Measurements from ENCODE around the gene WARS2. TPM values are rescaled to one million over a fixed set of nuclear protein-coding genes. Genes with fewer than 3 reads are reported as not detected.

Gene WARS2
- total RNA-seq, 4 donors from 2014 or later, result 15.6 to 21.8 (median 20.1) TPM

- TF ChIP-seq CTCF (IDR thresholded peaks at IDR 0.05; ENCODE audit: low read depth), result no peak
These were observed 106.1 kb downstream of the WARS2 start for GRCh38 chr1:119034359-119034758.

GRCh38 chr1:119032986-119033385 lies 107.5 kb downstream of the WARS2 start:
- TF ChIP-seq CTCF (IDR thresholded peaks at IDR 0.05; ENCODE audit: low read depth), result no peak

- no peak for TF ChIP-seq CTCF (IDR thresholded peaks at IDR 0.05; ENCODE audit: low read depth)
These were observed 112.7 kb downstream of the WARS2 start for GRCh38 chr1:119027759-119028158.

- no peak for TF ChIP-seq CTCF (IDR thresholded peaks at IDR 0.05; ENCODE audit: low read depth)
These were observed 113.5 kb downstream of the WARS2 start for GRCh38 chr1:119026956-119027355.

- no peak for TF ChIP-seq CTCF (IDR thresholded peaks at IDR 0.05; ENCODE audit: low read depth)
These were observed 124.9 kb downstream of the WARS2 start for GRCh38 chr1:119015547-119015946.

GRCh38 chr1:119012383-119012782 lies 128.1 kb downstream of the WARS2 start:
- no peak for TF ChIP-seq CTCF (IDR thresholded peaks at IDR 0.05; ENCODE audit: low read depth)

GRCh38 chr1:119011706-119012105 lies 128.7 kb downstream of the WARS2 start:
- TF ChIP-seq CTCF (IDR thresholded peaks at IDR 0.05; ENCODE audit: low read depth), result no peak
